Measurements from ENCODE around the gene SP8.

- TF ChIP-seq CTCF (conservative IDR thresholded peaks at IDR 0.05 in 1 of 2, IDR thresholded peaks at IDR 0.05 in 1 of 2; ENCODE audit: extremely low read depth in 1 of 2, insufficient read depth in 1 of 2, low read depth in 1 of 2, low read length in 2 of 2) = no peak
- no peak for TF ChIP-seq EZH2 (IDR thresholded peaks at IDR 0.05; ENCODE audit: borderline replicate concordance, low read length)
These were observed 1.2 kb upstream of the SP8 start for GRCh38 chr7:20787660-20788419.

Data from mammary epithelial cell (primary cell).